Measurements from ENCODE around the gene THADA.

THADA gene

GRCh38 chr2:43486603-43487002, 109.2 kb downstream of the THADA start:
- POLR2A ChIA-PET = no interaction called here
- TF ChIP-seq CTCF (IDR thresholded peaks at IDR 0.05; ENCODE audit: control extremely low read depth, extremely low read depth, low read depth, missing control alignments) = no peak
- DNase-seq (ENCODE audit: extremely low spot score) = no peak
- CTCF ChIA-PET = interaction anchor here (1.9 to 4.3 kb wide), 8 partner anchors 42 to 628 kb away, joined by 5 to 83 read pairs (median 22); partner anchors contain the start of gene ZFP36L2

- DNase-seq (ENCODE audit: extremely low spot score) = no peak
- ChIA-PET POLR2A (no interaction called here), CTCF (interaction anchor here (0.6 to 4.3 kb wide), 73 partner anchors 9 to 670 kb away, joined by 3 to 83 read pairs (median 5); partner anchors contain the start of gene ZFP36L2)
- TF ChIP-seq CTCF (IDR thresholded peaks at IDR 0.05; ENCODE audit: control extremely low read depth, extremely low read depth, low read depth, missing control alignments) = peak; percentile 38
Observed at GRCh38 chr2:43484323-43484930, 111.4 kb downstream of the THADA start.

DNA sequence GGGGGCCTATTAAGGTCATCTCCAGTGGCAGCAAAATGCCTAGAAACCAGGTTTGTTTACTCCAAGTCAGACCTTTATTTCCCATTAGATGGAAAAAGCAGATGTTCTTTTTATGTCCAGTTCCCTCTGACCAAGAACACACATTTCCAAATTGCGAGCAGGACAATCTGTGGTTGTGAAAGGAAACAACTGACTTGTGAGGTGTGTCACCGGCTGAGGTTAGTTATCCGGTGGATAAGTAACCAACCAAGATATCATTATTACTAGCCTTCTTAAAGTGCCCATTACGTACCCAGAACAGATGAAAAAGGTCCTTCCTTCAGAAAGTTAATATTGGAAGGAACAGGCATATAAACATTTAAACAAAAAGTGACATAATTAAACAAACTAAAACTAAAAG, 112.9 kb downstream of the THADA start:
- CTCF ChIA-PET = interaction anchor here (1.2 to 4.3 kb wide), 15 partner anchors 38 to 623 kb away, joined by 3 to 83 read pairs (median 13); partner anchors contain the start of gene ZFP36L2
- no peak for DNase-seq (ENCODE audit: extremely low spot score)
- no peak for TF ChIP-seq CTCF (IDR thresholded peaks at IDR 0.05; ENCODE audit: control extremely low read depth, extremely low read depth, low read depth, missing control alignments)
- POLR2A ChIA-PET = no interaction called here

DNA sequence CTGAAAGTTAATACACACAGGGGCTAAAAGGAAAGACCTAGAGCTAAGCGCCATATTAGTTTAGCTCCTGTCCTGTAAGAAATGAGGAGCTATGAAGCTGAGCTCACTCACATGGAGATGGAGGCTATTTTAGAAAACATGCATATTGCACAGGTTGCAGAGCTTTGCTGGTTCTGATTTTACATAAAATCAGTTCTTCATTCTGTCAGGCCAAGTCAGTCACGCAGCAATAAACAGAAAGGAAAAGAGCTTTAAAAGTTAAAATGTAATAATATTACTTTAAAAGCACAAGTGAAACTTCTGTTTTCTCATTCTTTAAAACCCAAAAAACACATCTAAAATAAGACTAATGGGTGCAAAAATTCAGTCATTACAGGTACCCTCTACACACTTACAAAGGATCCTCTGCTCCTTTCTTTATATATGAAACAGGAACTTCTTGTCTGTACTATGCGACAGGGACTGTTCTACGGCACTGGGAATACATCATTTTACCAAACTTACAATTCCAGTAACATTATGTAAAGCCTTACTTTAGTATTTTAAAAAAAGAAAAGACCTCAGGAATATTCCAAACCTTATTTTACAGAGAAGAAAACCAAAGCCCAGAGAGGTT, 113.8 kb downstream of the THADA start:
- CTCF ChIA-PET = interaction anchor here (0.8 to 3.1 kb wide), 12 partner anchors 11 to 651 kb away, joined by 3 to 29 read pairs (median 4); partner anchors contain the start of gene ZFP36L2

DNA sequence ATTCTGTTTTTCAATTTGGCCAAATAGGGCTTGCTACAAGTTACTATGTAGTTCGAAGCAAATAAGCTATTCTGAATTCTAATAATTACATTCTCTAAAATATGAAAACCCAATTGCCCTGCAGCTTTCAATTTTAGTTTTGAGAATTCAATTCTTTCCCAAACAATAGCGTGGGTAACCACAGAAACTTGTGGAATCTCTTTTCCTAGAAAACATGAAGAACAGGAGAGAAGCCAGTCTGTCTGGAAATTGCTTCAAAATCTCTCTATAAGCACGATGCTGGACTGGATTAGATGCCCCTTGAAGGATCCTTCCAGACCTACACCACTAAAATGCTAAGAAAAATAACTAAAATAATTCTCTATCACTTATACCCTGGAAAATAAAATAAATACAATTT, 115.0 kb downstream of the THADA start:
- ChIA-PET CTCF (interaction anchor here (1.1 to 3.1 kb wide), 9 partner anchors 12 to 650 kb away, joined by 3 to 29 read pairs (median 6); partner anchors contain the start of gene ZFP36L2), POLR2A (interaction anchor here (0.6 to 0.7 kb wide), 2 partner anchors 219 to 254 kb away, joined by 4 read pairs; partner anchors contain the start of gene ZFP36L2)
- no peak for DNase-seq (ENCODE audit: extremely low spot score)
- TF ChIP-seq CTCF (IDR thresholded peaks at IDR 0.05; ENCODE audit: control extremely low read depth, extremely low read depth, low read depth, missing control alignments) = no peak

More for the DNA sequence above, 113.8 kb downstream of the THADA start:
- POLR2A ChIA-PET = interaction anchor here (1.2 kb wide), 1 partner anchor 56 kb away, joined by 3 read pairs; no protein-coding TSS in a partner anchor
- no peak for TF ChIP-seq CTCF (IDR thresholded peaks at IDR 0.05; ENCODE audit: control extremely low read depth, extremely low read depth, low read depth, missing control alignments)
- no peak for DNase-seq (ENCODE audit: extremely low spot score)

DNA sequence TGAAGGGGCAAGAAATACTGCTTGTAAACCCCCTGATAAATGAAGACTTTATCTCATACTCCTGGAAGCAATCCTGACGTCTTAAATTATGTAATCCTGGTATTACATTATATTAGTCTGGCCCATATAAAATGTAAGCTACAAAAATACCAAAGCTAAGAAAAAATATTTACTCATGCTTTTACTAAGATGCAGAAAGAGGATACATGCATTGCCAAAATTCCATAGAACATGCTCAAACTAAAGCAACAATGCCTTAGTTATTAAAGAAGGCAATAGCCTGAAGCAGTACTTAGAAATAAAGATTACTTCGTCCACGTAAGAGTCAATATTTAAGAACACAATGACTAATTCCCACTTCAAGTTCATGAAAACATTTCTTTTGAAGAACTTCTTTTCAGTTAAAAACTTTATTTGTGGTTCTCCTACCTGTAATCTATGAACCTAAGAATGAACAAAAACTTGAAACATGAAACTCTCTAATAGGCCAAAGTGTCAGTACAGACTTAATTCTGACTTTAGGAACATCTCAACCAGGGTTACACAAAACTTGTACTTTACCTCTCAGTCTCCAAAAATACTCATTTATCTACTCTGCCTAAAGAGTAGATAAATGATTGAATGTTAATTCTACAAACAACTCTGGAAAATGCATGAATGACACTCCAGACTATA, 117.3 kb downstream of the THADA start:
- DNase-seq (ENCODE audit: extremely low spot score) = no peak
- ChIA-PET CTCF (interaction anchor here (0.7 to 2.8 kb wide), 6 partner anchors 11 to 504 kb away, joined by 3 to 8 read pairs (median 4); no protein-coding TSS in a partner anchor), POLR2A (interaction anchor here (0.7 kb wide), 1 partner anchor 54 kb away, joined by 3 read pairs; no protein-coding TSS in a partner anchor)
- no peak for TF ChIP-seq CTCF (IDR thresholded peaks at IDR 0.05; ENCODE audit: control extremely low read depth, extremely low read depth, low read depth, missing control alignments)
